ENCODE measurements around the gene JARID2. TPM values are rescaled to one million over a fixed set of nuclear protein-coding genes. Genes with fewer than 3 reads are reported as not detected.

Gene JARID2
- total and polyA plus RNA-seq, 10 of the 15 experiments (the other 5 are each of a cell fraction or from before 2014, with no cell fraction given) = 4.2 to 21.6 (median 11.7) TPM

- WGBS (ENCODE audit: insufficient coverage, insufficient replicate concordance, low lambda C conversion rate, missing lambda C conversion rate) = 88% methylated on average over 18 of the region's 18 CpGs
- in situ Hi-C loops (cut with MboI) (no loop called here), intact Hi-C loops (cut with micrococcal nuclease; ENCODE audit: unreplicated experiment) (no loop called here)
- no TSS peak for BruUV-seq (replicated peaks)
- Histone ChIP-seq H3K9me3 (replicated peaks; ENCODE audit: control insufficient read depth, insufficient read depth, low read length) (no peaks in the 10 kb centered on the region), H2AFZ (ENCODE audit: control insufficient read depth, low read depth, low read length) (no peak overlapping the region), H3K27ac (ENCODE audit: control insufficient read depth, insufficient read depth) (no peak overlapping the region), H3K4me3 (no peak overlapping the region), H3K4me2 (ENCODE audit: control insufficient read depth, insufficient read depth) (no peak overlapping the region), H3K27me3 (replicated peaks in 1 of 2; ENCODE audit: control insufficient read depth in 2 of 2, insufficient read depth in 2 of 2, low read length in 1 of 2) (no peaks in the 10 kb centered on the region), H3K36me3 (ENCODE audit: control insufficient read depth in 2 of 2, insufficient read depth in 2 of 2, low read length in 1 of 2) (peaks cover 30 to 48% of the 10 kb centered on the region in 2 experiments), H3K79me2 (ENCODE audit: control insufficient read depth, insufficient read depth, low read length) (no peaks in the 10 kb centered on the region), H3K9ac (ENCODE audit: control insufficient read depth, insufficient read depth, low read length) (no peak overlapping the region), H4K20me1 (ENCODE audit: control insufficient read depth, insufficient read depth) (no peaks in the 10 kb centered on the region), H3K4me1 (ENCODE audit: control insufficient read depth, insufficient read depth, low read length) (no peaks in the 10 kb centered on the region)
- DNase-seq (ENCODE audit: low read depth, low spot score) (no peak), ATAC-seq (no peak), FAIRE-seq (no peak)
- ChIA-PET CTCF (interaction anchor here (0.6 kb wide), 1 partner anchor 229 kb away, joined by 3 read pairs; no protein-coding TSS in a partner anchor), POLR2A (interaction anchor here (0.6 kb wide), 1 partner anchor 18 kb away, joined by 6 read pairs; no protein-coding TSS in a partner anchor), SMC1A (ENCODE audit: uncharacterized antibody, unreplicated experiment) (no interaction called here), RAD21 (ENCODE audit: unreplicated experiment) (no interaction called here)
- TF ChIP-seq NR2C1 (IDR thresholded peaks at IDR 0.05) = no peak
- no peak for TF ChIP-seq STAT1 (conservative IDR thresholded peaks at IDR 0.05)
- no peak for TF ChIP-seq BMI1 (IDR thresholded peaks at IDR 0.05; ENCODE audit: borderline replicate concordance)
- TF ChIP-seq RFX5 (IDR thresholded peaks at IDR 0.05; ENCODE audit: low read depth, low read length) = no peak
- TF ChIP-seq RUNX3 (IDR thresholded peaks at IDR 0.05; ENCODE audit: low read length) = no peak
- TF ChIP-seq MTA2 (IDR thresholded peaks at IDR 0.05; ENCODE audit: low read depth) = no peak
- no peak for TF ChIP-seq KDM1A (IDR thresholded peaks at IDR 0.05; ENCODE audit: borderline replicate concordance)
- TF ChIP-seq NBN (IDR thresholded peaks at IDR 0.05) = no peak
These were observed 269.9 kb downstream of the JARID2 start for GRCh38 chr6:15515660-15516375.

- intact Hi-C loops (cut with micrococcal nuclease; ENCODE audit: unreplicated experiment) = no loop called here
- BruUV-seq (replicated peaks) = no TSS peak
- CTCF ChIA-PET = no interaction called here
- peaks cover 25 to 43% of the 10 kb centered on the region in 2 experiments for H3K36me3 ChIP-seq (ENCODE audit: control insufficient read depth in 2 of 2, insufficient read depth in 2 of 2, low read length in 1 of 2)
- POLR2A ChIA-PET = no interaction called here
- 88% methylated on average over 13 of the region's 13 CpGs for WGBS (ENCODE audit: insufficient coverage, insufficient replicate concordance, low lambda C conversion rate, missing lambda C conversion rate)
- no peak overlapping the region for H2AFZ ChIP-seq (ENCODE audit: control insufficient read depth, low read depth, low read length)
- no peaks in the 10 kb centered on the region for H3K4me1 ChIP-seq (ENCODE audit: control insufficient read depth, insufficient read depth, low read length)
- H4K20me1 ChIP-seq (ENCODE audit: control insufficient read depth, insufficient read depth) = no peaks in the 10 kb centered on the region
- H3K27me3 ChIP-seq (replicated peaks in 1 of 2; ENCODE audit: control insufficient read depth in 2 of 2, insufficient read depth in 2 of 2, low read length in 1 of 2) = no peaks in the 10 kb centered on the region
- RAD21 ChIA-PET (ENCODE audit: unreplicated experiment) = no interaction called here
- H3K4me2 ChIP-seq (ENCODE audit: control insufficient read depth, insufficient read depth) = no peak overlapping the region
- SMC1A ChIA-PET (ENCODE audit: uncharacterized antibody, unreplicated experiment) = no interaction called here
- in situ Hi-C loops (cut with MboI) = no loop called here
- no peaks in the 10 kb centered on the region for H3K79me2 ChIP-seq (ENCODE audit: control insufficient read depth, insufficient read depth, low read length)
- no peak overlapping the region for H3K4me3 ChIP-seq
- ATAC-seq (no peak), DNase-seq (ENCODE audit: low read depth, low spot score) (no peak), FAIRE-seq (no peak)
- no peaks in the 10 kb centered on the region for H3K9me3 ChIP-seq (replicated peaks; ENCODE audit: control insufficient read depth, insufficient read depth, low read length)
- H3K27ac ChIP-seq (ENCODE audit: control insufficient read depth, insufficient read depth) = no peak overlapping the region
- H3K9ac ChIP-seq (ENCODE audit: control insufficient read depth, insufficient read depth, low read length) = no peak overlapping the region
- TF ChIP-seq REST (IDR thresholded peaks at IDR 0.05; ENCODE audit: low read depth, low read length) = no peak
- no peak for TF ChIP-seq ZNF687 (IDR thresholded peaks at IDR 0.05)
- TF ChIP-seq POLR2A (IDR thresholded peaks at IDR 0.05; ENCODE audit: low read depth, low read length) = 0 out of 2 replicates have a peak, but pooled peaks have one; percentile 18
These were observed 270.5 kb downstream of the JARID2 start for GRCh38 chr6:15516378-15516777.
